ENCODE measurements around the gene TCF25.
"Not testable (repeated sequence)": the region's sequence is repeated elsewhere in the genome, so short reads cannot be mapped to it uniquely, and the experiment has no call there.

DNA sequence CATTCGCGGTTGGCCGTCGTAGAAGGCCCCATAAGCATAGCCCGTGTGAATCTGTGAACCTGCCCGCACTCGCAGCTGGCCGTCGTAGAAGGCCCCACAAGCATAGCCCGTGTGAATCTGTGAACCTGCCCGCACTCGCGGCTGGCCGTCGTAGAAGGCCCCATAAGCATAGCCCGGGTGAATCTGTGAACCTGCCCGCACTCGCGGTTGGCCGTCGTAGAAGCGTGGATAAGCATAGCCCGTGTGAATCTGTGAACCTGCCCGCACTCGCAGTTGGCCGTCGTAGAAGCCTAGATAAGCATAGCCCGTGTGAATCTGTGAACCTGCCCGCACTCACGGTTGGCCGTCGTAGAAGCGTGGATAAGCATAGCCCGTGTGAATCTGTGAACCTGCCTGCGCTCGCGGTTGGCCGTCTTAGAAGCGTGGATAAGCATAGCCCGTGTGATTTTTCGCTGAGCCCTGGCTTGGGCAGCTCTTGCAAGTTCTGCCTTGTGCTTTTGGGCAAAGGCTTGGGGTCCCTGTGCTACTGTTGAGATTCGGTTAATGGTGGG is 38.5 kb upstream of the TCF25 start:
- TF ChIP-seq, protein P1, sequence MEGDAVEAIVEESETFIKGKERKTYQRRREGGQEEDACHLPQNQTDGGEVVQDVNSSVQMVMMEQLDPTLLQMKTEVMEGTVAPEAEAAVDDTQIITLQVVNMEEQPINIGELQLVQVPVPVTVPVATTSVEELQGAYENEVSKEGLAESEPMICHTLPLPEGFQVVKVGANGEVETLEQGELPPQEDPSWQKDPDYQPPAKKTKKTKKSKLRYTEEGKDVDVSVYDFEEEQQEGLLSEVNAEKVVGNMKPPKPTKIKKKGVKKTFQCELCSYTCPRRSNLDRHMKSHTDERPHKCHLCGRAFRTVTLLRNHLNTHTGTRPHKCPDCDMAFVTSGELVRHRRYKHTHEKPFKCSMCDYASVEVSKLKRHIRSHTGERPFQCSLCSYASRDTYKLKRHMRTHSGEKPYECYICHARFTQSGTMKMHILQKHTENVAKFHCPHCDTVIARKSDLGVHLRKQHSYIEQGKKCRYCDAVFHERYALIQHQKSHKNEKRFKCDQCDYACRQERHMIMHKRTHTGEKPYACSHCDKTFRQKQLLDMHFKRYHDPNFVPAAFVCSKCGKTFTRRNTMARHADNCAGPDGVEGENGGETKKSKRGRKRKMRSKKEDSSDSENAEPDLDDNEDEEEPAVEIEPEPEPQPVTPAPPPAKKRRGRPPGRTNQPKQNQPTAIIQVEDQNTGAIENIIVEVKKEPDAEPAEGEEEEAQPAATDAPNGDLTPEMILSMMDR (IDR thresholded peaks at IDR 0.05) = not testable (repeated sequence)
- TF ChIP-seq POLR2A (IDR thresholded peaks at IDR 0.05) = not testable (repeated sequence)
